A673 (cell line): ENCODE measurements around the gene GEMIN4.

ENCODE experiments used
- CTCF ChIP-seq: fragments of 300-800, 200-600 bp; sonication (generic); conservative IDR thresholded peaks from 2 replicates; pipeline ENCODE4 v1.5.1; 2017; ENCODE audit warnings: low read depth, mild to moderate bottlenecking, antibody characterized with exemption, low read length, moderate library complexity, mixed read lengths
- EZH2 ChIP-seq: fragments of 200-600 bp; sonication (generic); IDR thresholded peaks from 2 replicates; pipeline ENCODE4 v1.6.1; 2017; ENCODE audit warnings: borderline replicate concordance, low read depth, mild to moderate bottlenecking, mixed read lengths, antibody characterized with exemption, low read length; ENCODE audit not compliant: poor library complexity, severe bottlenecking

DNA sequence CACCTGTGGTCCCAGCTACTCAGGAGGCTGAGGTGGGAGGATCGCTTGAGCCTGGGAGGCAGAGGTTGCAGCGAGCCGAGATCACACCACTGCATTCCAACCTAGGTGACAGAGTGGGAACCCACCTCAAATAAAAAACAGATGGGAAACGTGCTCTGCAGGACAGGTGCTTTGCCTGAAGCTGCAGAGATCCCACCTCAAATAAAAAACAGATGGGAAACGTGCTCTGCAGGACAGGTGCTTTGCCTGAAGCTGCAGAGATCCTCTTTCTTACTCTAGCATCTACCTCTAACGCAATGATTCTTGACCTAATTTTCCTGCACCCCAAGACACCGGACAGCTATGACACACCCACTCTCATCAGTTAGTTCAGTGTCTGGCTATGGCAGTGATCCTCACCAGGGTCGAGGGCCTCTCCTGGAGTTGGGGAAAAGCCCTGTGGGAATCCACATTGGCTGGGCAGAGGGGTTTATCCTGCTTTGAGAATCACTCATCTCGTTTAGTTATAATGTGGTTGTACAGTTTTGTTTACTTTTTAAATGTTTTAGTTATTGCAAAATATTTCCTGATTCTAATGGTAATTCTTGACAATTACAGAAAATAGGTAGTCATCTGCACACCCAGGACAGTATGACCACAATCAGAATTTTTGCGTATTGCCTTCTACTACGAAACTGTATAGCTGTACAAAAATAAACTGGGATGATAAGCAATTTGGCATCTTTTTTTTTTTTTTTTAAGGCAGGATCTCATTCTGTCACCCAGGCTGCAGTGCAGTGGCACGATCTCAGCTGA, 48.8 kb downstream of the GEMIN4 start:
- TF ChIP-seq EZH2 (no peak), CTCF (no peak)
